ENCODE measurements around the gene KIF1B. TPM values are rescaled to one million over a fixed set of nuclear protein-coding genes. Genes with fewer than 3 reads are reported as not detected.

The KIF1B gene
- total RNA-seq, 1 experiment from 2014 or later = 28.1 TPM

- no peaks in the 10 kb centered on the region for H3K4me1 ChIP-seq (ENCODE audit: control insufficient read depth in 1 of 2, insufficient read depth in 2 of 2, low read length in 2 of 2)
- ChIA-PET RAD21 (ENCODE audit: low non-redundant PET in 1 of 2, low total read pairs in 2 of 2, uncharacterized antibody in 2 of 2, unreplicated experiment in 2 of 2) (no interaction called here), POLR2A (no interaction called here), CTCF (no interaction called here)
- no peaks in the 10 kb centered on the region for H3K27me3 ChIP-seq (ENCODE audit: insufficient read depth, low read length)
- H3K9me3 ChIP-seq (ENCODE audit: control insufficient read depth in 1 of 2, insufficient read depth in 1 of 2, low read depth in 1 of 2, low read length in 2 of 2) = no peaks in the 10 kb centered on the region
- no TSS peak for BruUV-seq (replicated peaks)
- no peak overlapping the region for H3K4me2 ChIP-seq (ENCODE audit: low read length)
- no peak for ATAC-seq
- H3K4me3 ChIP-seq (replicated peaks in 1 of 2; ENCODE audit: low read depth in 1 of 2, low read length in 2 of 2) = no peak overlapping the region
- no peak overlapping the region for H3K27ac ChIP-seq (ENCODE audit: low read depth, low read length)
- no peak overlapping the region for H2AFZ ChIP-seq (ENCODE audit: low read depth, low read length, poor library complexity, severe bottlenecking)
- no peak overlapping the region for H3K9ac ChIP-seq (ENCODE audit: low read length)
- no peak for TF ChIP-seq ZFX (IDR thresholded peaks at IDR 0.05)
- TF ChIP-seq MAX (IDR thresholded peaks at IDR 0.05) = no peak
- no peak for TF ChIP-seq POLR2AphosphoS5 (IDR thresholded peaks at IDR 0.05; ENCODE audit: low read depth, low read length)
- no peak for TF ChIP-seq POLR2A (IDR thresholded peaks at IDR 0.05; ENCODE audit: borderline replicate concordance, extremely low read depth, insufficient read depth, insufficient read length)
- TF ChIP-seq EZH2 (IDR thresholded peaks at IDR 0.05) = no peak
- TF ChIP-seq ZNF274 (IDR thresholded peaks at IDR 0.05; ENCODE audit: low read depth, low read length) = no peak
- no peak for TF ChIP-seq EZH2phosphoT487 (IDR thresholded peaks at IDR 0.05; ENCODE audit: borderline replicate concordance)
- no peak for TF ChIP-seq SRF (IDR thresholded peaks at IDR 0.05; ENCODE audit: low read depth)
- H4K20me1 ChIP-seq (ENCODE audit: insufficient read depth) = no peaks in the 10 kb centered on the region
- peaks cover 5 to 7% of the 10 kb centered on the region in 2 experiments; a peak in 1 of 4 replicates for H3K36me3 ChIP-seq (ENCODE audit: control insufficient read depth in 1 of 2, insufficient read depth in 2 of 2, low read length in 2 of 2)
- H3K79me2 ChIP-seq (ENCODE audit: insufficient read depth, low read length) = no peaks in the 10 kb centered on the region
- intact Hi-C loops (cut with micrococcal nuclease) = no loop called here
- DNase-seq (ENCODE audit: low read depth, low spot score) = no peak
- no peaks in the 10 kb centered on the region for H3K9me2 ChIP-seq (ENCODE audit: insufficient read depth)
These were observed 57.6 kb downstream of the KIF1B start for GRCh38 chr1:10267921-10268320.

GRCh38 chr1:10271090-10271489 is 60.7 kb downstream of the KIF1B start:
- RAD21 ChIA-PET (ENCODE audit: low non-redundant PET in 1 of 2, low total read pairs in 2 of 2, uncharacterized antibody in 2 of 2, unreplicated experiment in 2 of 2) = no interaction called here
- no peak for DNase-seq (ENCODE audit: low read depth, low spot score)
- Histone ChIP-seq H3K4me3 (replicated peaks in 1 of 2; ENCODE audit: low read depth in 1 of 2, low read length in 2 of 2) (no peak overlapping the region), H3K27ac (ENCODE audit: low read depth, low read length) (no peak overlapping the region), H3K9ac (ENCODE audit: low read length) (no peak overlapping the region), H3K27me3 (ENCODE audit: insufficient read depth, low read length) (no peaks in the 10 kb centered on the region), H3K9me2 (ENCODE audit: insufficient read depth) (no peaks in the 10 kb centered on the region), H2AFZ (ENCODE audit: low read depth, low read length, poor library complexity, severe bottlenecking) (no peak overlapping the region), H4K20me1 (ENCODE audit: insufficient read depth) (no peaks in the 10 kb centered on the region), H3K9me3 (ENCODE audit: control insufficient read depth in 1 of 2, insufficient read depth in 1 of 2, low read depth in 1 of 2, low read length in 2 of 2) (no peaks in the 10 kb centered on the region), H3K36me3 (ENCODE audit: control insufficient read depth in 1 of 2, insufficient read depth in 2 of 2, low read length in 2 of 2) (0 out of 4 replicates have a peak, but pooled peaks cover 2 to 7% of the 10 kb centered on the region in 2 experiments), H3K4me1 (ENCODE audit: control insufficient read depth in 1 of 2, insufficient read depth in 2 of 2, low read length in 2 of 2) (no peaks in the 10 kb centered on the region), H3K79me2 (ENCODE audit: insufficient read depth, low read length) (no peaks in the 10 kb centered on the region), H3K4me2 (ENCODE audit: low read length) (no peak overlapping the region)
- POLR2A ChIA-PET = no interaction called here
- CTCF ChIA-PET = interaction anchor here (0.8 kb wide), 1 partner anchor 61 kb away, joined by 3 read pairs; the partner anchor contains the start of gene KIF1B
- no peak for ATAC-seq
- intact Hi-C loops (cut with micrococcal nuclease) = no loop called here
- TF ChIP-seq ELF1 (IDR thresholded peaks at IDR 0.05; ENCODE audit: borderline replicate concordance, low read depth) (no peak), REST (IDR thresholded peaks at IDR 0.05; ENCODE audit: low read depth) (no peak), POLR2AphosphoS5 (IDR thresholded peaks at IDR 0.05; ENCODE audit: low read depth, low read length) (no peak), RAD21 (IDR thresholded peaks at IDR 0.05; ENCODE audit: low read depth) (no peak), YY1 (IDR thresholded peaks at IDR 0.05; ENCODE audit: extremely low read depth, insufficient replicate concordance, low read depth, low read length) (no peak), JUND (IDR thresholded peaks at IDR 0.05) (no peak), EZH2 (IDR thresholded peaks at IDR 0.05) (no peak), TCF7L2 (IDR thresholded peaks at IDR 0.05; ENCODE audit: borderline replicate concordance, extremely low read depth, insufficient read depth, insufficient read length) (no peak), ZNF274 (IDR thresholded peaks at IDR 0.05; ENCODE audit: low read depth, low read length) (no peak), SP1 (IDR thresholded peaks at IDR 0.05; ENCODE audit: low read depth) (no peak), CEBPB (IDR thresholded peaks at IDR 0.05; ENCODE audit: low read depth) (no peak)
- BruUV-seq (replicated peaks) = no TSS peak

Data from HCT116 (cell line).